Measurements from ENCODE around the gene MIPEP. TPM values are rescaled to one million over a fixed set of nuclear protein-coding genes. Genes with fewer than 3 reads are reported as not detected.
"Not testable (repeated sequence)": the region's sequence is repeated elsewhere in the genome, so short reads cannot be mapped to it uniquely, and the experiment has no call there.

Gene MIPEP
- 8.8 and 9.2 TPM in 2 replicates for total RNA-seq

GRCh38 chr13:23888658-23889614 lies at the start of gene MIPEP:
TSS of gene MIPEP (minus strand) at chr13:23889400. CDS start at chr13:23889320, 80 bp downstream.
- intact Hi-C loops (cut with micrococcal nuclease) = loop anchor here (1.0 kb wide), 8 partner anchors 10 to 1034 kb away; partner anchors contain the start of gene SPATA13

GRCh38 chr13:23934520-23934919 lies 45.3 kb upstream of the MIPEP start:
- intact Hi-C loops (cut with micrococcal nuclease) = no loop called here

GRCh38 chr13:23928985-23929384 lies 39.8 kb upstream of the MIPEP start:
- intact Hi-C loops (cut with micrococcal nuclease) = no loop called here

GRCh38 chr13:23923031-23923430 lies 33.8 kb upstream of the MIPEP start:
- intact Hi-C loops (cut with micrococcal nuclease) = no loop called here

- intact Hi-C loops (cut with micrococcal nuclease) = no loop called here
Measured at GRCh38 chr13:23922005-23922932, 33.1 kb upstream of the MIPEP start.

- intact Hi-C loops (cut with micrococcal nuclease) = loop anchor here (1.0 to 2.0 kb wide), 8 partner anchors 39 to 308 kb away; partner anchors contain the start of gene SPATA13
Measured at GRCh38 chr13:23921451-23921888, 32.3 kb upstream of the MIPEP start.

GRCh38 chr13:23919006-23919405 lies 29.8 kb upstream of the MIPEP start:
- intact Hi-C loops (cut with micrococcal nuclease) = no loop called here

- intact Hi-C loops (cut with micrococcal nuclease) = no loop called here
Measured at GRCh38 chr13:23918208-23918607, 29.0 kb upstream of the MIPEP start.

GRCh38 chr13:23915308-23915707 lies 26.1 kb upstream of the MIPEP start:
- intact Hi-C loops (cut with micrococcal nuclease) = no loop called here

- intact Hi-C loops (cut with micrococcal nuclease) = no loop called here
Measured at GRCh38 chr13:23912469-23912868, 23.3 kb upstream of the MIPEP start.

- intact Hi-C loops (cut with micrococcal nuclease) = no loop called here
Measured at GRCh38 chr13:23909606-23910005, 20.4 kb upstream of the MIPEP start.

GRCh38 chr13:23905766-23906165 lies 16.6 kb upstream of the MIPEP start:
- intact Hi-C loops (cut with micrococcal nuclease) = no loop called here

- intact Hi-C loops (cut with micrococcal nuclease) = no loop called here
Measured at GRCh38 chr13:23903906-23904280, 14.7 kb upstream of the MIPEP start.

- intact Hi-C loops (cut with micrococcal nuclease) = no loop called here
Measured at GRCh38 chr13:23902975-23903905, 14.0 kb upstream of the MIPEP start.

GRCh38 chr13:23901365-23901764 lies 12.2 kb upstream of the MIPEP start:
- intact Hi-C loops (cut with micrococcal nuclease) = no loop called here

- intact Hi-C loops (cut with micrococcal nuclease) = loop anchor here (1.0 kb wide), 3 partner anchors 10 to 433 kb away; partner anchors contain the start of gene MIPEP
Measured at GRCh38 chr13:23899555-23899954, 10.4 kb upstream of the MIPEP start.

- intact Hi-C loops (cut with micrococcal nuclease) = no loop called here
Measured at GRCh38 chr13:23898101-23898500, 8.9 kb upstream of the MIPEP start.

- intact Hi-C loops (cut with micrococcal nuclease) = not testable (repeated sequence)
Measured at GRCh38 chr13:23897452-23897919, 8.3 kb upstream of the MIPEP start, which contains the start of gene C1QTNF9B. TSS of gene C1QTNF9B (minus strand) at chr13:23897502.

GRCh38 chr13:23894746-23895145 lies 5.5 kb upstream of the MIPEP start:
- intact Hi-C loops (cut with micrococcal nuclease) = not testable (repeated sequence)

GRCh38 chr13:23893791-23894190 lies 4.6 kb upstream of the MIPEP start:
- intact Hi-C loops (cut with micrococcal nuclease) = not testable (repeated sequence)
